K562 (cell line): ENCODE results near the gene CEMIP. TPM values are rescaled to one million over a fixed set of nuclear protein-coding genes. Genes with fewer than 3 reads are reported as not detected.

Experiments
- ARID4B ChIP-seq: sonication (generic); formaldehyde crosslinking; IDR thresholded peaks from 2 replicates; pipeline ENCODE4 v1.8.0; 2022; ENCODE audit warnings: mild to moderate bottlenecking, missing genetic modification reagents
- ASH1L ChIP-seq: fragments of 450-650 bp; IDR thresholded peaks from 2 replicates; pipeline ENCODE4 v1.6.1; 2018; ENCODE audit warnings: borderline replicate concordance, mild to moderate bottlenecking, low read depth; ENCODE audit not compliant: partially characterized antibody
- BMI1 ChIP-seq: fragments of 150-350 bp; IDR thresholded peaks from 2 replicates; pipeline ENCODE4 v1.6.1; 2014; ENCODE audit warnings: low read length
- BRF1 ChIP-seq: IDR thresholded peaks from 3 replicates; pipeline ENCODE4 v1.6.1; 2011; ENCODE audit warnings: borderline replicate concordance, mild to moderate bottlenecking; ENCODE audit not compliant: insufficient read length; ENCODE audit errors: extremely low read depth
- CEBPG ChIP-seq, 3 experiments: fragments of 200-800 bp in 1 of 3; sonication (Bioruptor generic) in 1 of 3; sonication (generic) in 1 of 3; formaldehyde crosslinking in 1 of 3; IDR thresholded peaks in 2 of 3; conservative IDR thresholded peaks in 1 of 3; 2 replicates each; pipeline versions ENCODE4 v1.6.1 to v1.8.0; 2016 to 2022; ENCODE audit warnings: missing compliant biosample characterization in 2 of 3, missing genetic modification characterization in 2 of 3, mild to moderate bottlenecking in 1 of 3, missing genetic modification reagents in 1 of 3
- CTCF ChIP-seq, 3 experiments: IDR thresholded peaks in 2 of 3; conservative IDR thresholded peaks in 1 of 3; 2 replicates each; pipeline ENCODE4 v1.5.1; 2011 to 2012; ENCODE audit warnings: low read length in 3 of 3, mild to moderate bottlenecking in 3 of 3, control low read depth in 2 of 3, improper control_type of control experiment in 1 of 3, inconsistent platforms in 1 of 3, low read depth in 1 of 3, mixed read lengths in 1 of 3, moderate library complexity in 1 of 3; ENCODE audit not compliant: insufficient read depth in 2 of 3
- GMEB1 ChIP-seq: fragments of 250-450 bp; sonication (Bioruptor Pico); IDR thresholded peaks from 2 replicates; pipeline ENCODE4 v1.4.0; 2020; ENCODE audit warnings: mild to moderate bottlenecking
- KDM5B ChIP-seq: fragments of 200-600 bp; sonication (generic); IDR thresholded peaks from 2 replicates; pipeline ENCODE4 v1.6.1; 2012; ENCODE audit warnings: low read depth, mild to moderate bottlenecking, moderate library complexity, low read length, control low read depth, inconsistent platforms; ENCODE audit not compliant: insufficient replicate concordance
- MLLT1 ChIP-seq, 2 experiments: fragments of 450-650 bp; IDR thresholded peaks; 2 replicates each; pipeline ENCODE4 v1.6.1; 2016
- NFRKB ChIP-seq: fragments of 450-650 bp; IDR thresholded peaks from 2 replicates; pipeline ENCODE4 v1.6.1; 2016; ENCODE audit warnings: low read depth
- POLR2G ChIP-seq: fragments of 200-400 bp; formaldehyde crosslinking; IDR thresholded peaks from 2 replicates; pipeline ENCODE4 v1.6.1; 2017; ENCODE audit warnings: low read depth, mild to moderate bottlenecking, antibody characterized with exemption, low read length, moderate library complexity
- STAT5A ChIP-seq: IDR thresholded peaks from 2 replicates; pipeline ENCODE4 v1.6.1; 2012; ENCODE audit warnings: low read length, inconsistent platforms, borderline replicate concordance
- TGIF2 ChIP-seq: sonication (generic); formaldehyde crosslinking; IDR thresholded peaks from 2 replicates; pipeline ENCODE4 v1.8.1; 2022; ENCODE audit warnings: mild to moderate bottlenecking, missing genetic modification reagents, moderate library complexity
- ZC3H4 ChIP-seq: sonication (generic); formaldehyde crosslinking; IDR thresholded peaks from 2 replicates; pipeline ENCODE4 v1.9.0; 2021; ENCODE audit warnings: missing genetic modification reagents, borderline replicate concordance
- ZNF133 ChIP-seq: fragments of 250-450 bp; sonication (Bioruptor Pico); IDR thresholded peaks from 2 replicates; pipeline ENCODE4 v1.4.0; 2020; ENCODE audit warnings: mild to moderate bottlenecking
- ZNF764 ChIP-seq: fragments of 250-450 bp; sonication (Bioruptor Pico); IDR thresholded peaks from 2 replicates; pipeline ENCODE4 v1.4.0; 2020; ENCODE audit warnings: low read depth, mild to moderate bottlenecking, moderate library complexity
- ZNF79 ChIP-seq: fragments of 250-450 bp; sonication (Bioruptor Pico); IDR thresholded peaks from 2 replicates; pipeline ENCODE4 v1.4.0; 2020; ENCODE audit warnings: low read depth, mild to moderate bottlenecking, moderate library complexity
- polyA plus RNA-seq, 8 experiments: library from polyadenylated mRNA; depleted of rRNA in 4 of 8; stranded (reverse) in 5 of 8; unstranded in 3 of 8; fragments of >200 nt; fragmentation: Nextera tagmentation in 2 of 8; fragmentation: Illumina TruSeq in 1 of 8; extraction: Ambion mirVana in 2 of 8; extraction: Trizol in 1 of 8; gene quantifications; 2 replicates each; pipeline versions ENCODE4 v1.2.1 to v1.2.3, GENCODE V29; 2011 to 2014; ENCODE audit warnings: inconsistent platforms in 1 of 8, missing spikeins in 1 of 8
- total RNA-seq, 7 experiments: library from RNA; depleted of rRNA in 6 of 7; stranded (reverse); fragments of >200 nt in 6 of 7; fragmentation: Illumina TruSeq in 2 of 7; extraction: Trizol in 2 of 7; gene quantifications; 2 replicates each; pipeline versions ENCODE4 v1.2.1 to v1.2.3, GENCODE V29; 2011 to 2021; ENCODE audit warnings: low replicate concordance in 1 of 7

Gene CEMIP
- total and polyA plus RNA-seq, 9 of the 15 experiments (the other 6 are each of a cell fraction or from before 2014, with no cell fraction given) = 0.33 TPM; not detected in 8

- TF ChIP-seq MLLT1 (IDR thresholded peaks at IDR 0.05) (0 out of 4 replicates have a peak, but pooled peaks of 1 of the 2 experiments have one; percentile 28), NFRKB (peak; percentile 53; the same call in 1 of the 2 replicates), ZC3H4 (CRISPR knock-in tag) (peak; percentile 60; the same call in 1 of the 2 replicates), KDM5B (peak; percentile 26), ZNF133 (CRISPR knock-in tag) (no peak), POLR2G (no peak), ZNF764 (no peak), STAT5A (no peak), CTCF (IDR thresholded peaks at IDR 0.05 in 2 of 3, conservative IDR thresholded peaks at IDR 0.05 in 1 of 3; ENCODE audit: insufficient read depth in 2 of 3, low read depth in 1 of 3, low read length in 3 of 3) (no peak), ASH1L (no peak), ARID4B (peak; percentile 83), GMEB1 (CRISPR knock-in tag) (no peak), BMI1 (no peak), ZNF79 (CRISPR knock-in tag) (no peak), TGIF2 (no peak), BRF1 (no peak), CEBPG (CRISPR knock-in tag; IDR thresholded peaks at IDR 0.05) (no peak), CEBPG (tag; conservative IDR thresholded peaks at IDR 0.05 in 1 of 2, IDR thresholded peaks at IDR 0.05 in 1 of 2) (0 out of 4 replicates have a peak, but pooled peaks of 1 of the 2 experiments have one; percentile 45)
Observed at GRCh38 chr15:81000144-81000623, 221.0 kb downstream of the CEMIP start (continued).
